Hepatocyte (in vitro differentiated cells): ENCODE data around the gene NPHP3.

Source experiments
- EZH2phosphoT487 ChIP-seq: fragments of 200-600 bp; sonication (generic); IDR thresholded peaks from one replicate; pipeline ENCODE4 v1.6.1; 2018; ENCODE audit warnings: antibody characterized with exemption, mild to moderate bottlenecking, low read depth, moderate library complexity; ENCODE audit not compliant: unreplicated experiment, severe bottlenecking
- TF ChIP-seq, protein P1 (sequence below): fragments of 200-600 bp; sonication (generic); IDR thresholded peaks from 2 replicates; pipeline ENCODE4 v1.5.1; 2016; ENCODE audit warnings: antibody characterized with exemption, mild to moderate bottlenecking; ENCODE audit not compliant: poor library complexity

DNA sequence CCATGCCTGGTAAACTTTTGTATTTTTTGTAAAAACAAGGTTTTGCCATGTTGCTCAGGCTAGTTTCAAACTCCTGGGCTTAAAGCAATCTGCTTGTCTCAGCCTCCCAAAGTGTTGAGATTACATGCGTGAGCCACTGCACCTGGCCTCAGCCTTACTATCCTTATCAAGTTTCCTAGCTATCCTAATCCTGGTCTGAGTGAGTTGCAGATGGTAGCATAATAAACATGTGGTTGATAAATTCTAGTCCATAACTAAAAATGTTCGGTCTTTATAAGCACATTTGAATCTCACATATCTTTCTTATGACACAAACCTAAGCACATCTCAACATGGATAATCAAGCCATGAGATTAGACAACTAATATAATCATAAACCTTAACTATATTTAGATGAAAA, 18.5 kb downstream of the NPHP3 start:
- TF ChIP-seq, protein P1, sequence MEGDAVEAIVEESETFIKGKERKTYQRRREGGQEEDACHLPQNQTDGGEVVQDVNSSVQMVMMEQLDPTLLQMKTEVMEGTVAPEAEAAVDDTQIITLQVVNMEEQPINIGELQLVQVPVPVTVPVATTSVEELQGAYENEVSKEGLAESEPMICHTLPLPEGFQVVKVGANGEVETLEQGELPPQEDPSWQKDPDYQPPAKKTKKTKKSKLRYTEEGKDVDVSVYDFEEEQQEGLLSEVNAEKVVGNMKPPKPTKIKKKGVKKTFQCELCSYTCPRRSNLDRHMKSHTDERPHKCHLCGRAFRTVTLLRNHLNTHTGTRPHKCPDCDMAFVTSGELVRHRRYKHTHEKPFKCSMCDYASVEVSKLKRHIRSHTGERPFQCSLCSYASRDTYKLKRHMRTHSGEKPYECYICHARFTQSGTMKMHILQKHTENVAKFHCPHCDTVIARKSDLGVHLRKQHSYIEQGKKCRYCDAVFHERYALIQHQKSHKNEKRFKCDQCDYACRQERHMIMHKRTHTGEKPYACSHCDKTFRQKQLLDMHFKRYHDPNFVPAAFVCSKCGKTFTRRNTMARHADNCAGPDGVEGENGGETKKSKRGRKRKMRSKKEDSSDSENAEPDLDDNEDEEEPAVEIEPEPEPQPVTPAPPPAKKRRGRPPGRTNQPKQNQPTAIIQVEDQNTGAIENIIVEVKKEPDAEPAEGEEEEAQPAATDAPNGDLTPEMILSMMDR, result no peak
- TF ChIP-seq EZH2phosphoT487, result no peak
